GM12801 (cell line): ENCODE measurements around the gene NDST3.

ENCODE experiments used
- CTCF ChIP-seq: IDR thresholded peaks from one replicate; pipeline ENCODE4 v1.5.1; 2011; ENCODE audit warnings: control low read depth; ENCODE audit not compliant: insufficient read length; ENCODE audit errors: extremely low read depth

NDST3 gene

GRCh38 chr4:118290951-118291350, 256.7 kb downstream of the NDST3 start:
- TF ChIP-seq CTCF, result no peak

GRCh38 chr4:118296729-118297128, 262.4 kb downstream of the NDST3 start:
- TF ChIP-seq CTCF, result no peak

- no peak for TF ChIP-seq CTCF
These were observed 273.4 kb downstream of the NDST3 start for GRCh38 chr4:118307643-118308042.
